ENCODE data around the gene ARHGAP6.
"Not testable (repeated sequence)": the region's sequence is repeated elsewhere in the genome, so short reads cannot be mapped to it uniquely, and the experiment has no call there.

- TF ChIP-seq CTCF (IDR thresholded peaks at IDR 0.05; ENCODE audit: low read length); EZH2 (optimal IDR thresholded peaks at IDR 0.05; ENCODE audit: low read depth, low read length): not testable (repeated sequence)
Measured at GRCh38 chrX:11355944-11356343, 309.8 kb downstream of the ARHGAP6 start.
